Prostate gland (tissue), 2 donors: ENCODE results near the gene KRTAP10-1.

Source experiments
- POLR2A ChIP-seq: fragments of 450-650 bp; IDR thresholded peaks from one replicate; pipeline ENCODE4 v1.6.1; 2016; ENCODE audit warnings: antibody characterized with exemption, mild to moderate bottlenecking
- TF ChIP-seq, protein P1 (sequence below), 4 experiments: fragments of 200-600 bp in 2 of 4; fragments of 450-650 bp in 2 of 4; sonication (generic) in 2 of 4; IDR thresholded peaks; 1 replicate in 3 of 4; 2 replicates in 1 of 4; pipeline ENCODE4 v1.5.1; 2016 to 2019; ENCODE audit warnings: antibody characterized with exemption in 4 of 4, mild to moderate bottlenecking in 2 of 4, moderate library complexity in 2 of 4

DNA sequence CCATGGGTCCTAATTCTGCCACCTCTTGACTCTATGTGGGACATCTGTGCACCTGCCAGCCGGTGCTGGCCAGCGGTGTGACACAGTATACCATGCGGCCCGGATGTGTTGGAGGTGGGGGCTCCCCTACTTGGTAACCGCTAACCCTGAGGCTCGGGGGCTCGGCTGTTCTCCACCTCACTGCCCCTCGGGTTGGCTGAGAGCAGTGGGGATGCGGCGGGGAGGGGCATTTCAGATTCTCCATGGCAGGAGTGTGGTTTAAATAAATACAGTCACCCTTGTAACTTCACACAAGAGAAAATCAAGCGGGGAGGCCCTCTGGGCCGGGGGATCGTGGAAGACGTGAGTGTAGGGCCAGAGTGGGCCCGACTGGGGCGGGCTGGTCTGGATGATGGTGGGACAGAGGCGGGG, 11.0 kb downstream of the KRTAP10-1 start:
- TF ChIP-seq, protein P1, sequence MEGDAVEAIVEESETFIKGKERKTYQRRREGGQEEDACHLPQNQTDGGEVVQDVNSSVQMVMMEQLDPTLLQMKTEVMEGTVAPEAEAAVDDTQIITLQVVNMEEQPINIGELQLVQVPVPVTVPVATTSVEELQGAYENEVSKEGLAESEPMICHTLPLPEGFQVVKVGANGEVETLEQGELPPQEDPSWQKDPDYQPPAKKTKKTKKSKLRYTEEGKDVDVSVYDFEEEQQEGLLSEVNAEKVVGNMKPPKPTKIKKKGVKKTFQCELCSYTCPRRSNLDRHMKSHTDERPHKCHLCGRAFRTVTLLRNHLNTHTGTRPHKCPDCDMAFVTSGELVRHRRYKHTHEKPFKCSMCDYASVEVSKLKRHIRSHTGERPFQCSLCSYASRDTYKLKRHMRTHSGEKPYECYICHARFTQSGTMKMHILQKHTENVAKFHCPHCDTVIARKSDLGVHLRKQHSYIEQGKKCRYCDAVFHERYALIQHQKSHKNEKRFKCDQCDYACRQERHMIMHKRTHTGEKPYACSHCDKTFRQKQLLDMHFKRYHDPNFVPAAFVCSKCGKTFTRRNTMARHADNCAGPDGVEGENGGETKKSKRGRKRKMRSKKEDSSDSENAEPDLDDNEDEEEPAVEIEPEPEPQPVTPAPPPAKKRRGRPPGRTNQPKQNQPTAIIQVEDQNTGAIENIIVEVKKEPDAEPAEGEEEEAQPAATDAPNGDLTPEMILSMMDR (IDR thresholded peaks at IDR 0.05), result no peak
- TF ChIP-seq POLR2A, result no peak
